Hepatocyte (in vitro differentiated cells): ENCODE data around the gene SRRM3. TPM values are rescaled to one million over a fixed set of nuclear protein-coding genes. Genes with fewer than 3 reads are reported as not detected.

Experiments used
- DNase-seq: peaks from one replicate; pipeline ENCODE4 v3.0.0-alpha.2; 2016; ENCODE audit warnings: low spot score
- H2AFZ ChIP-seq: fragments of 200-600 bp; sonication (generic); 2 replicates; pipeline ENCODE4 v1.6.0; 2016; ENCODE audit warnings: antibody characterized with exemption, mild to moderate bottlenecking
- H3K27ac ChIP-seq: fragments of 200-600 bp; sonication (generic); 2 replicates; pipeline ENCODE4 v1.5.1; 2016; ENCODE audit warnings: mild to moderate bottlenecking
- H3K27me3 ChIP-seq: fragments of 200-600 bp; sonication (generic); 2 replicates; pipeline ENCODE4 v1.6.1; 2016
- H3K36me3 ChIP-seq: fragments of 200-600 bp; sonication (generic); replicated peaks from 2 replicates; pipeline ENCODE4 v1.5.1; 2016; ENCODE audit warnings: low read depth; ENCODE audit not compliant: insufficient read depth
- H3K4me1 ChIP-seq: fragments of 200-600 bp; sonication (generic); 2 replicates; pipeline ENCODE4 v1.5.1; 2016; ENCODE audit warnings: mild to moderate bottlenecking, moderate library complexity; ENCODE audit not compliant: insufficient read depth
- H3K4me2 ChIP-seq: fragments of 200-600 bp; sonication (generic); 2 replicates; pipeline ENCODE4 v1.6.0; 2016
- H3K4me3 ChIP-seq: fragments of 200-600 bp; sonication (generic); 2 replicates; pipeline ENCODE4 v1.5.1; 2016; ENCODE audit warnings: mild to moderate bottlenecking
- H3K79me2 ChIP-seq: fragments of 200-600 bp; sonication (generic); 2 replicates; pipeline ENCODE4 v1.6.0; 2017; ENCODE audit warnings: mild to moderate bottlenecking
- H3K9me2 ChIP-seq: fragments of 200-600 bp; sonication (generic); replicated peaks from 2 replicates; pipeline ENCODE4 v1.6.0; 2017; ENCODE audit warnings: mild to moderate bottlenecking; ENCODE audit not compliant: insufficient read depth
- H3K9me3 ChIP-seq: fragments of 200-600 bp; sonication (generic); 2 replicates; pipeline ENCODE4 v1.5.1; 2016; ENCODE audit warnings: low read depth, mild to moderate bottlenecking
- H4K20me1 ChIP-seq: fragments of 200-600 bp; sonication (generic); 2 replicates; pipeline ENCODE4 v1.6.0; 2016; ENCODE audit warnings: mild to moderate bottlenecking; ENCODE audit not compliant: insufficient read depth, poor library complexity, severe bottlenecking
- EZH2 ChIP-seq: fragments of 200-600 bp; sonication (generic); IDR thresholded peaks from 2 replicates; pipeline ENCODE4 v1.6.1; 2016; ENCODE audit warnings: antibody characterized with exemption, mild to moderate bottlenecking, borderline replicate concordance
- EZH2phosphoT487 ChIP-seq: fragments of 200-600 bp; sonication (generic); IDR thresholded peaks from one replicate; pipeline ENCODE4 v1.6.1; 2018; ENCODE audit warnings: antibody characterized with exemption, mild to moderate bottlenecking, low read depth, moderate library complexity; ENCODE audit not compliant: unreplicated experiment, severe bottlenecking
- WGBS: methylation state at CpG from one replicate; pipeline ENCODE4 v1.1.6; 2016; ENCODE audit warnings: low lambda C conversion rate; ENCODE audit errors: missing lambda C conversion rate; 5-methylcytosine and 5-hydroxymethylcytosine counted together
- polyA plus RNA-seq: library from polyadenylated mRNA; unstranded; fragments of >200 nt; fragmentation: Nextera tagmentation; extraction: Ambion mirVana; gene quantifications from 2 replicates; pipeline ENCODE4 v1.2.1, GENCODE V29; 2016
- total RNA-seq: library from RNA; depleted of rRNA; stranded (reverse); fragments of >200 nt; gene quantifications from 2 replicates; pipeline ENCODE4 v1.2.3, GENCODE V29; 2014
- TF ChIP-seq, protein P1 (sequence below): fragments of 200-600 bp; sonication (generic); IDR thresholded peaks from 2 replicates; pipeline ENCODE4 v1.5.1; 2016; ENCODE audit warnings: antibody characterized with exemption, mild to moderate bottlenecking; ENCODE audit not compliant: poor library complexity

The SRRM3 gene
- total and polyA plus RNA-seq, 2 experiments from 2014 or later: 1.5 to 2.3 TPM

GRCh38 chr7:76182225-76182960 lies 19.3 kb upstream of the SRRM3 start:
- Histone ChIP-seq H2AFZ (no peak overlapping the region), H3K9me2 (no peaks in the 10 kb centered on the region), H3K4me3 (no peak overlapping the region), H3K9me3 (no peaks in the 10 kb centered on the region), H3K27ac (no peak overlapping the region), H3K79me2 (no peaks in the 10 kb centered on the region), H3K4me2 (no peak overlapping the region), H4K20me1 (no peaks in the 10 kb centered on the region), H3K36me3 (no peaks in the 10 kb centered on the region), H3K27me3 (no peaks in the 10 kb centered on the region), H3K4me1 (no peaks in the 10 kb centered on the region)
- 88% methylated on average over 7 of the region's 7 CpGs for WGBS
- no peak for DNase-seq
- TF ChIP-seq EZH2 (no peak), EZH2phosphoT487 (no peak)
- TF ChIP-seq, protein P1, sequence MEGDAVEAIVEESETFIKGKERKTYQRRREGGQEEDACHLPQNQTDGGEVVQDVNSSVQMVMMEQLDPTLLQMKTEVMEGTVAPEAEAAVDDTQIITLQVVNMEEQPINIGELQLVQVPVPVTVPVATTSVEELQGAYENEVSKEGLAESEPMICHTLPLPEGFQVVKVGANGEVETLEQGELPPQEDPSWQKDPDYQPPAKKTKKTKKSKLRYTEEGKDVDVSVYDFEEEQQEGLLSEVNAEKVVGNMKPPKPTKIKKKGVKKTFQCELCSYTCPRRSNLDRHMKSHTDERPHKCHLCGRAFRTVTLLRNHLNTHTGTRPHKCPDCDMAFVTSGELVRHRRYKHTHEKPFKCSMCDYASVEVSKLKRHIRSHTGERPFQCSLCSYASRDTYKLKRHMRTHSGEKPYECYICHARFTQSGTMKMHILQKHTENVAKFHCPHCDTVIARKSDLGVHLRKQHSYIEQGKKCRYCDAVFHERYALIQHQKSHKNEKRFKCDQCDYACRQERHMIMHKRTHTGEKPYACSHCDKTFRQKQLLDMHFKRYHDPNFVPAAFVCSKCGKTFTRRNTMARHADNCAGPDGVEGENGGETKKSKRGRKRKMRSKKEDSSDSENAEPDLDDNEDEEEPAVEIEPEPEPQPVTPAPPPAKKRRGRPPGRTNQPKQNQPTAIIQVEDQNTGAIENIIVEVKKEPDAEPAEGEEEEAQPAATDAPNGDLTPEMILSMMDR: no peak

- TF ChIP-seq EZH2phosphoT487 (no peak), EZH2 (no peak)
- TF ChIP-seq, protein P1: no peak
- WGBS: 50% methylated on average over 18 of the region's 21 CpGs
- Histone ChIP-seq H3K9me3 (no peaks in the 10 kb centered on the region), H3K79me2 (no peaks in the 10 kb centered on the region), H3K4me2 (no peak overlapping the region), H3K27me3 (no peaks in the 10 kb centered on the region), H3K4me1 (no peaks in the 10 kb centered on the region), H3K36me3 (no peaks in the 10 kb centered on the region), H2AFZ (no peak overlapping the region), H3K27ac (no peak overlapping the region), H3K4me3 (no peak overlapping the region), H3K9me2 (no peaks in the 10 kb centered on the region), H4K20me1 (no peaks in the 10 kb centered on the region)
- no peak for DNase-seq
Observed at GRCh38 chr7:76185187-76185896, 16.4 kb upstream of the SRRM3 start.

DNA sequence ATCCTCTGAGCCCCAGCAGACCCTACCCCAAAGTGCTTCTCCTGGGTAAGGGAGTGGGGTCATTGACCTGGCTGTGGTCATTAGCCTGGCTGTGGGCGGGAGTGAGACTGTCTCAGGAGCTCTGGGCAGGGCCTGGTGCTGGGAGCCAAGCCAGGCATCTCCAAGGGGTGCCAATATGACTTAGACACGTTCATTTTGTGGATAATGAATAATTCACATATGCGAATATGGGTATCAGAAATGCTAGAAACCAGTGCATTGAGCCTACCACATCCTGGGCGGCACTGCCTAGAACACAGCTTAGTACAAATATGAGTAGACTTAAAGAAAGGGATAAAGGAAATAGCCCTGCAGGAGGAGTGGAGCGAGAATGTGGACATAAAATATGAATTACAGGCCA lies 14.4 kb upstream of the SRRM3 start:
- Histone ChIP-seq H3K9me2 (no peaks in the 10 kb centered on the region), H3K27me3 (no peaks in the 10 kb centered on the region), H3K4me2 (no peak overlapping the region), H3K36me3 (no peaks in the 10 kb centered on the region), H3K4me1 (no peaks in the 10 kb centered on the region), H3K27ac (no peak overlapping the region), H4K20me1 (no peaks in the 10 kb centered on the region), H2AFZ (no peak overlapping the region), H3K9me3 (no peaks in the 10 kb centered on the region), H3K79me2 (no peaks in the 10 kb centered on the region), H3K4me3 (no peak overlapping the region)
- 84% methylated on average over 5 of the region's 5 CpGs for WGBS
- TF ChIP-seq, protein P1: no peak
- no peak for TF ChIP-seq EZH2
- TF ChIP-seq EZH2phosphoT487: no peak
- DNase-seq: no peak
